ENCODE data around the gene RFPL4A. TPM values are rescaled to one million over a fixed set of nuclear protein-coding genes. Genes with fewer than 3 reads are reported as not detected.

The RFPL4A gene
- total and polyA plus RNA-seq, 10 of the 15 experiments (the other 5 are each of a cell fraction or from before 2014, with no cell fraction given): 0.18 TPM; not detected in 9

DNA sequence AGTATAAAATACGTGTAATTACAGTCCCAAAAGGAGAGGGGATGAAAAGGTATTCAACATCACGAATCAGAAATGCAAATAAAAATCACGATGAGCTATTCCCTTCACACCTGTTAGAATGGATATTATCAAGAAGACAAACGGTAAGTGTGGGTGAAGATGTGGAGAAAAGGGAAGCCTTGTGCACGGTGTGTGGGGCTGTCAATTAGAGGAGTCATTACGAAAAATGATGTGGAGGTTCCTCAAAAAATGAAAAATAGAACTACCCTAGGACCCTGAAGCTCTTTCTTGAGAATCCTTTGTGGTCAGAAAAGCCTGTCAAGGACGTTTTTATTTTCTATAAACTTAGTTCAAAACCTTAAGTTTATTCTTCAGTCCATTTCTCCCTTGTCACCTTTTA lies 53.6 kb downstream of the RFPL4A start (continued):
- no peak for TF ChIP-seq POU2F2 (IDR thresholded peaks at IDR 0.05; ENCODE audit: borderline replicate concordance, low read depth, low read length)
- TF ChIP-seq IKZF2 (IDR thresholded peaks at IDR 0.05): no peak
- no peak for TF ChIP-seq CEBPB (IDR thresholded peaks at IDR 0.05; ENCODE audit: borderline replicate concordance in 1 of 2, low read depth in 2 of 2, low read length in 2 of 2)
- TF ChIP-seq ZNF207 (IDR thresholded peaks at IDR 0.05; ENCODE audit: borderline replicate concordance): no peak
- no peak for TF ChIP-seq KDM1A (IDR thresholded peaks at IDR 0.05; ENCODE audit: borderline replicate concordance)
- TF ChIP-seq RUNX3 (IDR thresholded peaks at IDR 0.05; ENCODE audit: low read length): no peak

Other genes starting within 250 kb of the RFPL4A start
Only the 7 nearest of the 19 such genes appear.
- 19.2 and 22.5 TPM in 2 replicates for gene CCDC106, start 110.9 kb upstream of the RFPL4A start, total RNA-seq (2014; rRNA removed)
- gene CCDC106, start 110.9 kb upstream of the RFPL4A start, total RNA-seq (2014; rRNA removed; fragmentation: Illumina TruSeq; extraction: Trizol): 11.9 and 12.7 TPM in 2 replicates
- 33.1 and 34.2 TPM in 2 replicates for gene CCDC106, start 110.9 kb upstream of the RFPL4A start, total RNA-seq (2021)
- 7.8 and 16.4 TPM in 2 replicates for gene CCDC106, start 110.9 kb upstream of the RFPL4A start, polyA plus RNA-seq (2011; rRNA removed)
- 7.7 and 19.2 TPM in 2 replicates for gene CCDC106, start 110.9 kb upstream of the RFPL4A start, polyA plus RNA-seq (2014; fragmentation: Illumina TruSeq; extraction: Trizol)
- under 1 TPM; 0.04 to 0.14 TPM for gene CCDC106, start 110.9 kb upstream of the RFPL4A start, polyA plus RNA-seq (2014; fragmentation: Nextera tagmentation; extraction: Ambion mirVana)
- gene CCDC106, start 110.9 kb upstream of the RFPL4A start, polyA plus RNA-seq (2014; rRNA removed): 35.9 and 39.9 TPM in 2 replicates
- gene CCDC106, start 110.9 kb upstream of the RFPL4A start, polyA plus RNA-seq (2016; fragmentation: Nextera tagmentation; extraction: Ambion mirVana): 10 to 100 TPM; 20.4 to 25.7 TPM
- gene U2AF2, start 104.1 kb upstream of the RFPL4A start, total RNA-seq (2014; rRNA removed): 204 and 228 TPM in 2 replicates
- gene U2AF2, start 104.1 kb upstream of the RFPL4A start, total RNA-seq (2014; rRNA removed; fragmentation: Illumina TruSeq; extraction: Trizol): 112 and 121 TPM in 2 replicates
- 308 and 338 TPM in 2 replicates for gene U2AF2, start 104.1 kb upstream of the RFPL4A start, total RNA-seq (2021)
- gene U2AF2, start 104.1 kb upstream of the RFPL4A start, polyA plus RNA-seq (2011; rRNA removed): 54.9 and 140 TPM in 2 replicates
- 50.9 and 141 TPM in 2 replicates for gene U2AF2, start 104.1 kb upstream of the RFPL4A start, polyA plus RNA-seq (2014; fragmentation: Illumina TruSeq; extraction: Trizol)
- gene U2AF2, start 104.1 kb upstream of the RFPL4A start, polyA plus RNA-seq (2014; fragmentation: Nextera tagmentation; extraction: Ambion mirVana): 1 to 10 TPM; 3.0 to 8.3 TPM
- gene U2AF2, start 104.1 kb upstream of the RFPL4A start, polyA plus RNA-seq (2014; rRNA removed): 284 and 360 TPM in 2 replicates
- gene U2AF2, start 104.1 kb upstream of the RFPL4A start, polyA plus RNA-seq (2016; fragmentation: Nextera tagmentation; extraction: Ambion mirVana): 10 to 100 TPM; 46.2 to 48.9 TPM
- 7.7 and 12.0 TPM in 2 replicates for gene EPN1, start 83.9 kb upstream of the RFPL4A start, total RNA-seq (2014; rRNA removed)
- gene EPN1, start 83.9 kb upstream of the RFPL4A start, total RNA-seq (2014; rRNA removed; fragmentation: Illumina TruSeq; extraction: Trizol): 4.7 and 6.2 TPM in 2 replicates
- 79.8 and 88.5 TPM in 2 replicates for gene EPN1, start 83.9 kb upstream of the RFPL4A start, total RNA-seq (2021)
- 3.4 and 9.3 TPM in 2 replicates for gene EPN1, start 83.9 kb upstream of the RFPL4A start, polyA plus RNA-seq (2011; rRNA removed)
- 2.0 and 6.8 TPM in 2 replicates for gene EPN1, start 83.9 kb upstream of the RFPL4A start, polyA plus RNA-seq (2014; fragmentation: Illumina TruSeq; extraction: Trizol)
- under 1 TPM; 0.11 to 0.16 TPM for gene EPN1, start 83.9 kb upstream of the RFPL4A start, polyA plus RNA-seq (2014; fragmentation: Nextera tagmentation; extraction: Ambion mirVana)
- 36.9 and 47.0 TPM in 2 replicates for gene EPN1, start 83.9 kb upstream of the RFPL4A start, polyA plus RNA-seq (2014; rRNA removed)
- 10 to 100 TPM; 21.8 to 22.1 TPM for gene EPN1, start 83.9 kb upstream of the RFPL4A start, polyA plus RNA-seq (2016; fragmentation: Nextera tagmentation; extraction: Ambion mirVana)
- not detected in 2 replicates for gene NLRP9, start 20.7 kb upstream of the RFPL4A start, total RNA-seq (2014; rRNA removed)
- gene NLRP9, start 20.7 kb upstream of the RFPL4A start, total RNA-seq (2014; rRNA removed; fragmentation: Illumina TruSeq; extraction: Trizol): not detected in 2 replicates
- not detected in 2 replicates for gene NLRP9, start 20.7 kb upstream of the RFPL4A start, total RNA-seq (2021)
- gene NLRP9, start 20.7 kb upstream of the RFPL4A start, polyA plus RNA-seq (2011; rRNA removed): not detected in 2 replicates
- not detected in 2 replicates for gene NLRP9, start 20.7 kb upstream of the RFPL4A start, polyA plus RNA-seq (2014; fragmentation: Illumina TruSeq; extraction: Trizol)
- not detected for gene NLRP9, start 20.7 kb upstream of the RFPL4A start, polyA plus RNA-seq (2014; fragmentation: Nextera tagmentation; extraction: Ambion mirVana)
- 0.01 TPM in 1 of 2 replicates, not detected in the other for gene NLRP9, start 20.7 kb upstream of the RFPL4A start, polyA plus RNA-seq (2014; rRNA removed)
- gene NLRP9, start 20.7 kb upstream of the RFPL4A start, polyA plus RNA-seq (2016; fragmentation: Nextera tagmentation; extraction: Ambion mirVana): not detected
- not detected in 2 replicates for gene RFPL4AL1, start 10.0 kb downstream of the RFPL4A start, total RNA-seq (2014; rRNA removed)
- gene RFPL4AL1, start 10.0 kb downstream of the RFPL4A start, total RNA-seq (2014; rRNA removed; fragmentation: Illumina TruSeq; extraction: Trizol): not detected in 2 replicates
- not detected in 2 replicates for gene RFPL4AL1, start 10.0 kb downstream of the RFPL4A start, total RNA-seq (2021)
- not detected in 2 replicates for gene RFPL4AL1, start 10.0 kb downstream of the RFPL4A start, polyA plus RNA-seq (2011; rRNA removed)
- not detected in 2 replicates for gene RFPL4AL1, start 10.0 kb downstream of the RFPL4A start, polyA plus RNA-seq (2014; fragmentation: Illumina TruSeq; extraction: Trizol)
- not detected for gene RFPL4AL1, start 10.0 kb downstream of the RFPL4A start, polyA plus RNA-seq (2014; fragmentation: Nextera tagmentation; extraction: Ambion mirVana)
- not detected in 2 replicates for gene RFPL4AL1, start 10.0 kb downstream of the RFPL4A start, polyA plus RNA-seq (2014; rRNA removed)
- gene RFPL4AL1, start 10.0 kb downstream of the RFPL4A start, polyA plus RNA-seq (2016; fragmentation: Nextera tagmentation; extraction: Ambion mirVana): not detected
- gene NLRP11, start 72.9 kb downstream of the RFPL4A start, total RNA-seq (2014; rRNA removed): 0.05 TPM in 1 of 2 replicates, not detected in the other
- gene NLRP11, start 72.9 kb downstream of the RFPL4A start, total RNA-seq (2014; rRNA removed; fragmentation: Illumina TruSeq; extraction: Trizol): 0.05 TPM in 1 of 2 replicates, not detected in the other
- 0.05 TPM in 1 of 2 replicates, not detected in the other for gene NLRP11, start 72.9 kb downstream of the RFPL4A start, total RNA-seq (2021)
- gene NLRP11, start 72.9 kb downstream of the RFPL4A start, polyA plus RNA-seq (2011; rRNA removed): 16.2 and 18.1 TPM in 2 replicates
- 0.06 TPM in 2 replicates for gene NLRP11, start 72.9 kb downstream of the RFPL4A start, polyA plus RNA-seq (2014; fragmentation: Illumina TruSeq; extraction: Trizol)
- gene NLRP11, start 72.9 kb downstream of the RFPL4A start, polyA plus RNA-seq (2014; fragmentation: Nextera tagmentation; extraction: Ambion mirVana): under 1 TPM; 0.02 to 0.13 TPM
- not detected in 2 replicates for gene NLRP11, start 72.9 kb downstream of the RFPL4A start, polyA plus RNA-seq (2014; rRNA removed)
- under 1 TPM in 1 of 2 experiments, not detected in 1; 0.09 TPM for gene NLRP11, start 72.9 kb downstream of the RFPL4A start, polyA plus RNA-seq (2016; fragmentation: Nextera tagmentation; extraction: Ambion mirVana)
- gene NLRP4, start 77.4 kb downstream of the RFPL4A start, total RNA-seq (2014; rRNA removed): 0.05 TPM in 1 of 2 replicates, not detected in the other
- 0.09 TPM in 1 of 2 replicates, not detected in the other for gene NLRP4, start 77.4 kb downstream of the RFPL4A start, total RNA-seq (2014; rRNA removed; fragmentation: Illumina TruSeq; extraction: Trizol)
- not detected in 2 replicates for gene NLRP4, start 77.4 kb downstream of the RFPL4A start, total RNA-seq (2021)
- 9.6 and 9.8 TPM in 2 replicates for gene NLRP4, start 77.4 kb downstream of the RFPL4A start, polyA plus RNA-seq (2011; rRNA removed)
- gene NLRP4, start 77.4 kb downstream of the RFPL4A start, polyA plus RNA-seq (2014; fragmentation: Illumina TruSeq; extraction: Trizol): 0.07 TPM in 1 of 2 replicates, not detected in the other
- gene NLRP4, start 77.4 kb downstream of the RFPL4A start, polyA plus RNA-seq (2014; fragmentation: Nextera tagmentation; extraction: Ambion mirVana): under 1 TPM in 1 of 2 experiments, not detected in 1; 0.11 TPM
- gene NLRP4, start 77.4 kb downstream of the RFPL4A start, polyA plus RNA-seq (2014; rRNA removed): 0.03 and 0.47 TPM in 2 replicates
- not detected for gene NLRP4, start 77.4 kb downstream of the RFPL4A start, polyA plus RNA-seq (2016; fragmentation: Nextera tagmentation; extraction: Ambion mirVana)

All from GM12878 (cell line).